OCI-LY1 (cell line): ENCODE data around the gene GPRIN3.

ENCODE experiments used
- H2AFZ ChIP-seq: fragments of 200-600 bp; sonication (generic), shearing (Covaris generic); 2 replicates; pipeline ENCODE4 v1.6.0; 2014; ENCODE audit warnings: antibody characterized with exemption, mild to moderate bottlenecking, low read length
- H3F3A ChIP-seq: fragments of 200-600 bp; sonication (generic), shearing (Covaris generic); 2 replicates; pipeline ENCODE4 v1.6.0; 2014; ENCODE audit warnings: mild to moderate bottlenecking, antibody characterized with exemption, low read length, moderate library complexity; ENCODE audit not compliant: insufficient read depth
- H3K27ac ChIP-seq: fragments of 200-600 bp; sonication (generic); 2 replicates; pipeline ENCODE4 v1.5.1; 2014; ENCODE audit warnings: low read length, mixed run types, mild to moderate bottlenecking, low read depth; ENCODE audit not compliant: poor library complexity, severe bottlenecking
- H3K27me3 ChIP-seq: fragments of 200-600 bp; sonication (generic); 2 replicates; pipeline ENCODE4 v1.6.0; 2014; ENCODE audit warnings: antibody characterized with exemption, mild to moderate bottlenecking, low read length, moderate library complexity; ENCODE audit not compliant: insufficient read depth
- H3K36me3 ChIP-seq: fragments of 200-600 bp; sonication (generic); 2 replicates; pipeline ENCODE4 v1.6.1; 2014; ENCODE audit warnings: mild to moderate bottlenecking, antibody characterized with exemption, low read length, moderate library complexity, mixed read lengths; ENCODE audit not compliant: insufficient read depth
- H3K4me1 ChIP-seq: fragments of 200-600 bp; sonication (generic); 2 replicates; pipeline ENCODE4 v1.5.1; 2014; ENCODE audit warnings: mild to moderate bottlenecking, low read length, moderate library complexity; ENCODE audit not compliant: insufficient read depth, severe bottlenecking
- H3K4me2 ChIP-seq: fragments of 200-600 bp; sonication (generic), shearing (Covaris generic); 2 replicates; pipeline ENCODE4 v1.6.1; 2014; ENCODE audit warnings: low read length
- H3K4me3 ChIP-seq: fragments of 200-600 bp; sonication (generic); 2 replicates; pipeline ENCODE4 v1.5.1; 2014; ENCODE audit warnings: low read length, low read depth, mild to moderate bottlenecking, mixed read lengths; ENCODE audit not compliant: poor library complexity, severe bottlenecking
- H3K79me2 ChIP-seq: fragments of 200-600 bp; shearing (Covaris generic); 2 replicates; pipeline ENCODE4 v1.6.1; 2016; ENCODE audit warnings: mixed run types, low read length, mixed read lengths; ENCODE audit not compliant: insufficient read depth
- H3K9ac ChIP-seq: fragments of 200-600 bp; sonication (generic), shearing (Covaris generic); 2 replicates; pipeline ENCODE4 v1.6.1; 2014; ENCODE audit warnings: mild to moderate bottlenecking, low read length, mixed read lengths
- H3K9me2 ChIP-seq: fragments of 200-600 bp; sonication (generic), shearing (Covaris generic); 2 replicates; pipeline ENCODE4 v1.6.1; 2014; ENCODE audit warnings: low read depth, mild to moderate bottlenecking, low read length, mixed read lengths
- H3K9me3 ChIP-seq: fragments of 200-600 bp; shearing (Covaris generic); 2 replicates; pipeline ENCODE4 v1.6.1; 2014; ENCODE audit warnings: low read length, mixed read lengths
- H4K20me1 ChIP-seq: fragments of 200-600 bp; sonication (generic), shearing (Covaris generic); 2 replicates; pipeline ENCODE4 v1.6.0; 2016; ENCODE audit warnings: mild to moderate bottlenecking, low read length; ENCODE audit not compliant: insufficient read depth
- EZH2 ChIP-seq: fragments of 200-600 bp; sonication (generic), shearing (Covaris generic); IDR thresholded peaks from 2 replicates; pipeline ENCODE4 v1.8.0; 2017; ENCODE audit warnings: borderline replicate concordance, mixed run types, mild to moderate bottlenecking, antibody characterized with exemption, low read length, moderate library complexity, mixed read lengths
- TF ChIP-seq, protein P1 (sequence below): fragments of 200-600 bp; sonication (generic), shearing (Covaris generic); IDR thresholded peaks from 2 replicates; pipeline ENCODE4 v1.5.1; 2017; ENCODE audit warnings: mild to moderate bottlenecking, antibody characterized with exemption, low read length, moderate library complexity, mixed read lengths

GPRIN3 gene

GRCh38 chr4:89307446-89308160, at the start of gene GPRIN3:
Gene GPRIN3, minus strand, starts transcription at chr4:89307800. Its CDS starts 57,690 bp downstream, at chr4:89250110.
- Histone ChIP-seq H3K4me2 (peak within 1 kb of the TSS; percentile 74), H3K9ac (peak within 1 kb of the TSS; percentile 62; the same call in 1 of the 2 replicates)
- no peak for TF ChIP-seq EZH2
- TF ChIP-seq, protein P1, sequence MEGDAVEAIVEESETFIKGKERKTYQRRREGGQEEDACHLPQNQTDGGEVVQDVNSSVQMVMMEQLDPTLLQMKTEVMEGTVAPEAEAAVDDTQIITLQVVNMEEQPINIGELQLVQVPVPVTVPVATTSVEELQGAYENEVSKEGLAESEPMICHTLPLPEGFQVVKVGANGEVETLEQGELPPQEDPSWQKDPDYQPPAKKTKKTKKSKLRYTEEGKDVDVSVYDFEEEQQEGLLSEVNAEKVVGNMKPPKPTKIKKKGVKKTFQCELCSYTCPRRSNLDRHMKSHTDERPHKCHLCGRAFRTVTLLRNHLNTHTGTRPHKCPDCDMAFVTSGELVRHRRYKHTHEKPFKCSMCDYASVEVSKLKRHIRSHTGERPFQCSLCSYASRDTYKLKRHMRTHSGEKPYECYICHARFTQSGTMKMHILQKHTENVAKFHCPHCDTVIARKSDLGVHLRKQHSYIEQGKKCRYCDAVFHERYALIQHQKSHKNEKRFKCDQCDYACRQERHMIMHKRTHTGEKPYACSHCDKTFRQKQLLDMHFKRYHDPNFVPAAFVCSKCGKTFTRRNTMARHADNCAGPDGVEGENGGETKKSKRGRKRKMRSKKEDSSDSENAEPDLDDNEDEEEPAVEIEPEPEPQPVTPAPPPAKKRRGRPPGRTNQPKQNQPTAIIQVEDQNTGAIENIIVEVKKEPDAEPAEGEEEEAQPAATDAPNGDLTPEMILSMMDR: no peak

DNA sequence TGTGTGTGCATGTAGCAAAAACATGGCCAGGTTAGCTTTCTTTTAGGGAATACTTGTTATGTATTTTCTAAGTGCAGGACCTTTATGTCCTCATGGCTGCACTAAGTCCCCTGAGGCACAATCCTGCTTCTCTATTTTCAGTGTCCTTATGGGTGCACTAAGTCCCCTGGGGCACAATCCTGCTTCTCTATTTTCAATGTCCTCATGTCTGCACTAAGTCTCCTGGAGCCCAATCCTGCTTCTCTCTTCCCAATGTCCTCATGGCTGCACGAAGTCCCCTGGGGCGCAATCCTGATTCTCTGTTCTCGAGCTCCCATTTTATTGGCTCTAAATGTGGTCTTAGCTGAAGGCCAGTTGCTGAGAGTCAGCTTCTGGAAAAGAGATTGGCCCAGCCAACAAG, 49.7 kb upstream of the GPRIN3 start:
- Histone ChIP-seq H3K27me3 (no peaks in the 10 kb centered on the region), H2AFZ (no peak overlapping the region), H3K4me3 (no peak overlapping the region), H3F3A (no peaks in the 10 kb centered on the region), H3K9me3 (no peaks in the 10 kb centered on the region), H3K9ac (no peak overlapping the region), H3K9me2 (no peaks in the 10 kb centered on the region), H4K20me1 (no peaks in the 10 kb centered on the region), H3K36me3 (no peaks in the 10 kb centered on the region), H3K79me2 (no peaks in the 10 kb centered on the region), H3K4me1 (no peaks in the 10 kb centered on the region), H3K4me2 (no peak overlapping the region), H3K27ac (no peak overlapping the region)
- TF ChIP-seq, protein P1: no peak
- TF ChIP-seq EZH2: no peak

More at GRCh38 chr4:89307446-89308160, at the start of gene GPRIN3:
- no peak within 1 kb of the TSS for H2AFZ ChIP-seq
- H3K79me2 ChIP-seq: peaks cover 20% of the 10 kb centered on the region
- H3K9me3 ChIP-seq: no peaks in the 10 kb centered on the region
- H3K27ac ChIP-seq: peak within 1 kb of the TSS; percentile 58
- H3K36me3 ChIP-seq: no peaks in the 10 kb centered on the region
- H3K4me3 ChIP-seq: peak within 1 kb of the TSS; percentile 75
- no peaks in the 10 kb centered on the region for H4K20me1 ChIP-seq
- no peaks in the 10 kb centered on the region for H3F3A ChIP-seq
- no peaks in the 10 kb centered on the region for H3K9me2 ChIP-seq
- peaks cover 38% of the 10 kb centered on the region for H3K4me1 ChIP-seq
- H3K27me3 ChIP-seq: no peaks in the 10 kb centered on the region

DNA sequence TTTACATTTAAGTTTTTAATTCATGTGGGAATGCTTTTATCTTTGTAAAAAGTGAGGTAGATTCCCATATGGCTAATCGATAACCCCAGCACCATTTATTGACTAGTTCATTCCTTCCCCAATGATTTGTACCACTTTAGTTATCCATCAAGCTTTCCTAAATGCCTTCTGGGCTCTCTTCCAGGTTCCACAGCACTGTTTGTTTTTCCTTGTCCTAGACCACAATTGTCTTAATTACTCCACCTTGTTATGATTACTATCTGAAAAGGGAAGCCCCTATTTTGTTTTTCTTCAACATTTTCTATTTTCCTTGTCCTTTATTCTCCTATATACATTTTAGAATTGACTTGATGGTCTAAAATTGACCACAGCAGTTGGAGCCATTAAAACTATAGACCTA, 48.5 kb upstream of the GPRIN3 start:
- H3K9ac ChIP-seq: no peak overlapping the region
- no peaks in the 10 kb centered on the region for H3K4me1 ChIP-seq
- H2AFZ ChIP-seq: no peak overlapping the region
- H3K4me3 ChIP-seq: no peak overlapping the region
- no peak for TF ChIP-seq EZH2
- TF ChIP-seq, protein P1: no peak
- H4K20me1 ChIP-seq: no peaks in the 10 kb centered on the region
- H3K27ac ChIP-seq: no peak overlapping the region
- H3K4me2 ChIP-seq: no peak overlapping the region
- no peaks in the 10 kb centered on the region for H3K27me3 ChIP-seq
- no peaks in the 10 kb centered on the region for H3K9me3 ChIP-seq
- H3K9me2 ChIP-seq: no peaks in the 10 kb centered on the region
- no peaks in the 10 kb centered on the region for H3K79me2 ChIP-seq
- no peaks in the 10 kb centered on the region for H3K36me3 ChIP-seq
- no peaks in the 10 kb centered on the region for H3F3A ChIP-seq
